ENCODE data around the gene USF1. TPM values are rescaled to one million over a fixed set of nuclear protein-coding genes. Genes with fewer than 3 reads are reported as not detected.
A peak's percentile ranks its signal among the peaks of the same experiment; 100 is the strongest.

USF1 gene
- total RNA-seq, 1 donor from 2014 or later: 70.1 TPM

GRCh38 chr1:161091796-161092507, 46.2 kb upstream of the USF1 start:
- Histone ChIP-seq H3K27me3 (ENCODE audit: insufficient read depth, low read length) (no peaks in the 10 kb centered on the region), H4K20me1 (ENCODE audit: insufficient read depth, low read length) (no peaks in the 10 kb centered on the region), H3K4me1 (ENCODE audit: insufficient read depth, low read length) (peaks cover 13% of the 10 kb centered on the region), H2AFZ (ENCODE audit: low read depth, low read length) (no peak overlapping the region), H3K9ac (ENCODE audit: low read length) (no peak overlapping the region), H3K79me2 (ENCODE audit: insufficient read depth, low read length) (no peaks in the 10 kb centered on the region), H3K9me3 (ENCODE audit: insufficient read depth, low read depth, low read length) (no peaks in the 10 kb centered on the region), H3K4me3 (ENCODE audit: insufficient read depth, low read depth, low read length) (no peak overlapping the region), H3K27ac (ENCODE audit: low read depth, low read length) (no peak overlapping the region), H3K4me2 (ENCODE audit: low read length) (peak overlapping the region; percentile 65), H3K36me3 (ENCODE audit: insufficient read depth, low read length) (no peaks in the 10 kb centered on the region)
- no peaks in the 10 kb centered on the region for H3K27me3 Mint-ChIP-seq (ENCODE audit: low read depth, unreplicated experiment)
- TF ChIP-seq EZH2 (IDR thresholded peaks at IDR 0.05; ENCODE audit: insufficient read depth, low read length): no peak
- H3K4me1 Mint-ChIP-seq (ENCODE audit: low read depth, unreplicated experiment): peaks cover 51% of the 10 kb centered on the region
- no peak overlapping the region for H3K4me3 Mint-ChIP-seq (ENCODE audit: unreplicated experiment)
- no peaks in the 10 kb centered on the region for H3K9me3 Mint-ChIP-seq (ENCODE audit: unreplicated experiment)
- DNase-seq (ENCODE audit: low read depth) (peak; percentile 34), FAIRE-seq (no peak)
- no peaks in the 10 kb centered on the region for H3K36me3 Mint-ChIP-seq (ENCODE audit: low read depth, unreplicated experiment)
- peak overlapping the region; percentile 53 for H3K27ac Mint-ChIP-seq (ENCODE audit: unreplicated experiment)

- H3K27ac Mint-ChIP-seq (ENCODE audit: unreplicated experiment): no peak overlapping the region
- FAIRE-seq: no peak
Observed at GRCh38 chr1:161091093-161091492, 45.3 kb upstream of the USF1 start.

GRCh38 chr1:161090617-161091016, 44.8 kb upstream of the USF1 start:
- Mint-ChIP-seq H3K4me3 (ENCODE audit: unreplicated experiment) (no peak overlapping the region), H3K36me3 (ENCODE audit: low read depth, unreplicated experiment) (no peaks in the 10 kb centered on the region), H3K4me1 (ENCODE audit: low read depth, unreplicated experiment) (peaks cover 54% of the 10 kb centered on the region), H3K27me3 (ENCODE audit: low read depth, unreplicated experiment) (no peaks in the 10 kb centered on the region), H3K9me3 (ENCODE audit: unreplicated experiment) (no peaks in the 10 kb centered on the region), H3K27ac (ENCODE audit: unreplicated experiment) (no peak overlapping the region)
- Histone ChIP-seq H3K9ac (ENCODE audit: low read length) (no peak overlapping the region), H2AFZ (ENCODE audit: low read depth, low read length) (no peak overlapping the region), H3K36me3 (ENCODE audit: insufficient read depth, low read length) (no peaks in the 10 kb centered on the region), H3K79me2 (ENCODE audit: insufficient read depth, low read length) (no peaks in the 10 kb centered on the region), H4K20me1 (ENCODE audit: insufficient read depth, low read length) (no peaks in the 10 kb centered on the region), H3K27me3 (ENCODE audit: insufficient read depth, low read length) (no peaks in the 10 kb centered on the region), H3K27ac (ENCODE audit: low read depth, low read length) (no peak overlapping the region), H3K4me2 (ENCODE audit: low read length) (no peak overlapping the region), H3K4me1 (ENCODE audit: insufficient read depth, low read length) (peaks cover 14% of the 10 kb centered on the region), H3K4me3 (ENCODE audit: insufficient read depth, low read depth, low read length) (no peak overlapping the region), H3K9me3 (ENCODE audit: insufficient read depth, low read depth, low read length) (no peaks in the 10 kb centered on the region)
- FAIRE-seq: no peak
- no peak for DNase-seq (ENCODE audit: low read depth)
- no peak for TF ChIP-seq EZH2 (IDR thresholded peaks at IDR 0.05; ENCODE audit: insufficient read depth, low read length)
- no peak for TF ChIP-seq CTCF (IDR thresholded peaks at IDR 0.05; ENCODE audit: insufficient read depth, low read depth, low read length)

More at GRCh38 chr1:161091093-161091492, 45.3 kb upstream of the USF1 start:
- H3K27ac ChIP-seq (ENCODE audit: low read depth, low read length): no peak overlapping the region
- TF ChIP-seq EZH2 (IDR thresholded peaks at IDR 0.05; ENCODE audit: insufficient read depth, low read length): no peak
- H3K27me3 Mint-ChIP-seq (ENCODE audit: low read depth, unreplicated experiment): no peaks in the 10 kb centered on the region
- peaks cover 13% of the 10 kb centered on the region for H3K4me1 ChIP-seq (ENCODE audit: insufficient read depth, low read length)
- no peaks in the 10 kb centered on the region for H3K36me3 Mint-ChIP-seq (ENCODE audit: low read depth, unreplicated experiment)
- H3K9me3 ChIP-seq (ENCODE audit: insufficient read depth, low read depth, low read length): no peaks in the 10 kb centered on the region
- DNase-seq (ENCODE audit: low read depth): no peak
- no peak overlapping the region for H2AFZ ChIP-seq (ENCODE audit: low read depth, low read length)
- no peak overlapping the region for H3K4me2 ChIP-seq (ENCODE audit: low read length)
- no peak overlapping the region for H3K4me3 Mint-ChIP-seq (ENCODE audit: unreplicated experiment)
- no peaks in the 10 kb centered on the region for H4K20me1 ChIP-seq (ENCODE audit: insufficient read depth, low read length)
- H3K27me3 ChIP-seq (ENCODE audit: insufficient read depth, low read length): no peaks in the 10 kb centered on the region
- H3K9me3 Mint-ChIP-seq (ENCODE audit: unreplicated experiment): no peaks in the 10 kb centered on the region
- H3K36me3 ChIP-seq (ENCODE audit: insufficient read depth, low read length): no peaks in the 10 kb centered on the region
- no peaks in the 10 kb centered on the region for H3K79me2 ChIP-seq (ENCODE audit: insufficient read depth, low read length)
- H3K9ac ChIP-seq (ENCODE audit: low read length): no peak overlapping the region
- no peak overlapping the region for H3K4me3 ChIP-seq (ENCODE audit: insufficient read depth, low read depth, low read length)
- H3K4me1 Mint-ChIP-seq (ENCODE audit: low read depth, unreplicated experiment): peaks cover 51% of the 10 kb centered on the region

Measured in astrocyte (in vitro differentiated cells and primary cell).